Mesenchymal stem cell (in vitro differentiated cells and primary cell): ENCODE data around the gene MEF2B.

ENCODE experiments used
- DNase-seq: peaks from one replicate; pipeline ENCODE4 v3.0.0-alpha.2; 2013
- H2AFZ ChIP-seq: one replicate; pipeline ENCODE4 v1.6.1; 2013; ENCODE audit warnings: low read depth, mild to moderate bottlenecking, control low read depth, inconsistent platforms, low read length, moderate library complexity
- H2AK5ac ChIP-seq: 2 replicates; pipeline ENCODE4 v1.6.1; 2013; ENCODE audit warnings: low read length, moderate library complexity, mild to moderate bottlenecking, inconsistent platforms; ENCODE audit not compliant: severe bottlenecking
- H2BK120ac ChIP-seq: one replicate; pipeline ENCODE4 v1.6.1; 2013; ENCODE audit warnings: low read depth, mild to moderate bottlenecking, inconsistent platforms, low read length, moderate library complexity
- H2BK12ac ChIP-seq, 2 experiments: one replicate each; pipeline ENCODE4 v1.6.1; 2013; ENCODE audit warnings: inconsistent platforms in 2 of 2, low read length in 2 of 2, mild to moderate bottlenecking in 2 of 2, moderate library complexity in 2 of 2, control low read depth in 1 of 2
- H2BK15ac ChIP-seq: one replicate; pipeline ENCODE4 v1.6.1; 2013; ENCODE audit warnings: mild to moderate bottlenecking, low read depth, inconsistent platforms; ENCODE audit not compliant: poor library complexity, severe bottlenecking
- H2BK5ac ChIP-seq: 2 replicates; pipeline ENCODE4 v1.6.1; 2013; ENCODE audit warnings: low read depth, mild to moderate bottlenecking, low read length, control low read depth, inconsistent platforms; ENCODE audit not compliant: poor library complexity, severe bottlenecking
- H3K14ac ChIP-seq, 2 experiments: one replicate each; pipeline ENCODE4 v1.6.1; 2013; ENCODE audit warnings: inconsistent platforms in 2 of 2, low read length in 2 of 2, control low read depth in 1 of 2, mild to moderate bottlenecking in 1 of 2, moderate library complexity in 1 of 2
- H3K18ac ChIP-seq, 2 experiments: one replicate each; pipeline ENCODE4 v1.6.1; 2013; ENCODE audit warnings: inconsistent platforms in 2 of 2, low read length in 2 of 2, control low read depth in 1 of 2, low read depth in 1 of 2, mild to moderate bottlenecking in 1 of 2
- H3K23ac ChIP-seq, 2 experiments: one replicate each; pipeline ENCODE4 v1.6.1; 2013; ENCODE audit warnings: inconsistent platforms in 2 of 2, low read length in 2 of 2, mild to moderate bottlenecking in 2 of 2, moderate library complexity in 2 of 2, control low read depth in 1 of 2
- H3K27ac ChIP-seq: 2 replicates; pipeline ENCODE4 v1.5.1; 2013; ENCODE audit warnings: mild to moderate bottlenecking, moderate library complexity, low read length, control low read depth, inconsistent platforms; ENCODE audit not compliant: poor library complexity, severe bottlenecking
- H3K27me3 ChIP-seq, 2 experiments: 2 replicates each; pipeline versions ENCODE4 v1.6.1 to v1.7.0; 2013; ENCODE audit warnings: low read length in 2 of 2, mild to moderate bottlenecking in 2 of 2, moderate library complexity in 2 of 2, control low read depth in 1 of 2, inconsistent platforms in 1 of 2; ENCODE audit not compliant: control insufficient read depth in 1 of 2, insufficient read depth in 1 of 2
- H3K36me3 ChIP-seq, 2 experiments: 2 replicates each; pipeline versions ENCODE4 v1.6.1 to v1.7.0; 2013; ENCODE audit warnings: low read length in 2 of 2, control low read depth in 1 of 2, inconsistent platforms in 1 of 2, low read depth in 1 of 2, mild to moderate bottlenecking in 1 of 2; ENCODE audit not compliant: insufficient read depth in 2 of 2, control insufficient read depth in 1 of 2
- H3K4ac ChIP-seq, 2 experiments: one replicate each; pipeline ENCODE4 v1.6.1; 2013; ENCODE audit warnings: inconsistent platforms in 2 of 2, low read length in 2 of 2, mild to moderate bottlenecking in 2 of 2, moderate library complexity in 2 of 2, control low read depth in 1 of 2, low read depth in 1 of 2
- H3K4me1 ChIP-seq: 2 replicates; pipeline ENCODE4 v1.6.1; 2013; ENCODE audit warnings: low read depth, low read length, control low read depth; ENCODE audit not compliant: control insufficient read depth, insufficient read depth
- H3K4me2 ChIP-seq: 2 replicates; pipeline ENCODE4 v1.6.1; 2013; ENCODE audit warnings: low read length, mild to moderate bottlenecking, inconsistent platforms; ENCODE audit not compliant: poor library complexity, severe bottlenecking
- H3K4me3 ChIP-seq, 2 experiments: 2 replicates each; pipeline versions ENCODE4 v1.5.1 to v1.7.0; 2013; ENCODE audit warnings: low read length in 2 of 2, mild to moderate bottlenecking in 2 of 2, control low read depth in 1 of 2, low read depth in 1 of 2; ENCODE audit not compliant: insufficient read depth in 1 of 2
- H3K79me1 ChIP-seq: replicated peaks from 2 replicates; pipeline ENCODE4 v1.6.1; 2013; ENCODE audit warnings: mild to moderate bottlenecking, control low read depth, low read length, inconsistent platforms; ENCODE audit not compliant: poor library complexity, severe bottlenecking
- H3K9ac ChIP-seq: 2 replicates; pipeline ENCODE4 v1.7.0; 2013; ENCODE audit warnings: mild to moderate bottlenecking, low read length, moderate library complexity
- H3K9me3 ChIP-seq: 2 replicates; pipeline ENCODE4 v1.7.0; 2013; ENCODE audit warnings: mild to moderate bottlenecking, low read length; ENCODE audit not compliant: control insufficient read depth
- H4K8ac ChIP-seq: one replicate; pipeline ENCODE4 v1.6.1; 2013; ENCODE audit warnings: inconsistent platforms, mild to moderate bottlenecking, low read length, moderate library complexity
- H4K91ac ChIP-seq: one replicate; pipeline ENCODE4 v1.6.1; 2013; ENCODE audit warnings: mild to moderate bottlenecking, low read length, inconsistent platforms
- WGBS: methylation state at CpG from one replicate; pipeline ENCODE4 v1.1.7; 2013; ENCODE audit warnings: mixed read lengths; 5-methylcytosine and 5-hydroxymethylcytosine counted together

The MEF2B gene

GRCh38 chr19:19192078-19192882, 22.2 kb upstream of the MEF2B start, which contains the start of the genes BORCS8 and RFXANK:
Gene BORCS8 (minus strand): TSS chr19:19192152. CDS start chr19:19192117, 35 bp downstream.
Gene RFXANK (plus strand): TSS chr19:19192258. CDS start chr19:19193947, 1,689 bp downstream.
- Histone ChIP-seq H3K27ac (peak within 1 kb of the TSS; percentile 97), H4K8ac (peak within 1 kb of the TSS; percentile 84), H3K4me2 (peak within 1 kb of the TSS; percentile 78), H3K36me3 (peaks cover 17 to 24% of the 10 kb centered on the region in 2 experiments), H3K4me1 (peaks cover 20% of the 10 kb centered on the region), H3K9ac (peak within 1 kb of the TSS; percentile 99), H3K4ac (peak within 1 kb of the TSS; percentile 70 to 96), H2BK5ac (peak within 1 kb of the TSS; percentile 80), H3K18ac (peak within 1 kb of the TSS; percentile 89 to 100), H3K14ac (peak within 1 kb of the TSS in 1 of 2 experiments; percentile 100), H3K23ac (peak within 1 kb of the TSS in 1 of 2 experiments; percentile 99), H3K9me3 (no peaks in the 10 kb centered on the region), H2BK120ac (peak within 1 kb of the TSS; percentile 81), H2AK5ac (no peak within 1 kb of the TSS), H3K79me1 (peaks cover 30% of the 10 kb centered on the region), H2BK15ac (peak within 1 kb of the TSS; percentile 92), H2BK12ac (peak within 1 kb of the TSS in 1 of 2 experiments; percentile 95), H3K27me3 (no peaks in the 10 kb centered on the region), H2AFZ (peak within 1 kb of the TSS; percentile 100), H3K4me3 (peak within 1 kb of the TSS; percentile 79 to 96), H4K91ac (peak within 1 kb of the TSS; percentile 85)
- 0% methylated on average over 42 of the region's 53 CpGs for WGBS
- DNase-seq: peak; percentile 99

- Histone ChIP-seq H3K4ac (peak overlapping the region; percentile 7 to 84), H3K36me3 (peaks cover 14 to 22% of the 10 kb centered on the region in 2 experiments), H3K79me1 (peaks cover 27% of the 10 kb centered on the region), H3K4me2 (peak overlapping the region; percentile 78), H2BK5ac (no peak overlapping the region), H3K14ac (no peak overlapping the region), H3K9me3 (no peaks in the 10 kb centered on the region), H3K4me1 (peaks cover 20% of the 10 kb centered on the region), H2BK120ac (no peak overlapping the region), H2BK12ac (no peak overlapping the region), H2AFZ (no peak overlapping the region), H3K4me3 (peak overlapping the region; percentile 79 to 92), H4K8ac (peak overlapping the region; percentile 47), H3K27ac (peak overlapping the region; percentile 97), H3K9ac (peak overlapping the region; percentile 99), H3K18ac (no peak overlapping the region), H4K91ac (no peak overlapping the region), H3K23ac (no peak overlapping the region), H2AK5ac (no peak overlapping the region), H2BK15ac (no peak overlapping the region), H3K27me3 (no peaks in the 10 kb centered on the region)
- under 1% methylated on average over 17 of the region's 17 CpGs for WGBS
- DNase-seq: no peak
Measured at GRCh38 chr19:19191768-19192077, 21.7 kb upstream of the MEF2B start.

- Histone ChIP-seq H2AK5ac (no peak overlapping the region), H3K4me3 (peak overlapping the region in 1 of 2 experiments; percentile 12), H2BK5ac (no peak overlapping the region), H2AFZ (no peak overlapping the region), H3K4me2 (no peak overlapping the region), H3K4ac (no peak overlapping the region), H4K8ac (no peak overlapping the region), H3K18ac (no peak overlapping the region), H2BK120ac (no peak overlapping the region), H3K36me3 (peaks cover 31 to 36% of the 10 kb centered on the region in 2 experiments), H4K91ac (no peak overlapping the region), H3K27me3 (no peaks in the 10 kb centered on the region), H2BK12ac (no peak overlapping the region), H3K27ac (no peak overlapping the region), H3K4me1 (peaks cover 13% of the 10 kb centered on the region), H3K14ac (no peak overlapping the region), H2BK15ac (no peak overlapping the region), H3K9me3 (no peaks in the 10 kb centered on the region), H3K79me1 (peaks cover 43% of the 10 kb centered on the region), H3K9ac (no peak overlapping the region), H3K23ac (no peak overlapping the region)
- 95% methylated on average over 14 of the region's 14 CpGs for WGBS
- DNase-seq: no peak
Measured at GRCh38 chr19:19186742-19187141, 16.7 kb upstream of the MEF2B start.
